T-helper 1 cell treated with Interleukin-12 subunit alpha and Interleukin-12 subunit beta and Interleukin-4 antibody, amounts not matched to agents 30 μg/mL and 1 μg/mL, for 36 hours (primary cell): ENCODE data around the gene KRTAP12-3.
"Not testable (repeated sequence)": the region's sequence is repeated elsewhere in the genome, so short reads cannot be mapped to it uniquely, and the experiment has no call there.

Source experiments
- H3K27ac Mint-ChIP-seq: one replicate; pipeline ENCODE4 v1.8.0; 2021; ENCODE audit warnings: mild to moderate bottlenecking, mixed read lengths
- H3K27me3 Mint-ChIP-seq: one replicate; pipeline ENCODE4 v1.8.0; 2021; ENCODE audit warnings: low read depth, mixed read lengths
- H3K36me3 Mint-ChIP-seq: one replicate; pipeline ENCODE4 v1.8.0; 2021; ENCODE audit warnings: low read depth, mixed read lengths
- H3K4me1 Mint-ChIP-seq: one replicate; pipeline ENCODE4 v1.8.0; 2021; ENCODE audit warnings: low read depth, mixed read lengths
- H3K4me3 Mint-ChIP-seq: one replicate; pipeline ENCODE4 v1.8.0; 2021; ENCODE audit warnings: mild to moderate bottlenecking, moderate library complexity, mixed read lengths
- H3K9me3 Mint-ChIP-seq: one replicate; pipeline ENCODE4 v1.8.0; 2021; ENCODE audit warnings: mixed read lengths

KRTAP12-3 gene

DNA sequence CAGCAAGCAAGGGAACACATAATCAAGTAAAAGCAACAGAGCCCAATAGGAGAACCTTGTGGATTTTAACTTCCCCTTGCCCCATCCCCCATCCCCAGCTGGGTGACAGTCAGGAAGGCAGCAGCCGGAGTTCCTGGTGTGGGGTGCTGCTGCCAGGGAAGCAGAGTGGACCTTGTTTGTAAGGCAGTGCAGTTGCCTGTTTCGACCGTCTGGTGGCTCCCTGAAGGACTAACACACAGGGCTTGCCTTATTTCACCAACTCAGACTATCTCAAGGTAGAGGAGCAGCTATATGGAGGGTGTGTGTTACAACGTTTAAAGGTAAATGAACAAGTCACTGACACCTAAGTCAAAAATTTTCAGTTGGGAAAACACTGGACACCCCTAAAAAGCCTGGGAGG, 39.2 kb upstream of the KRTAP12-3 start:
- H3K4me1 Mint-ChIP-seq = peaks cover 28% of the 10 kb centered on the region
- H3K27ac Mint-ChIP-seq = peak overlapping the region; percentile 87
- peaks cover 31% of the 10 kb centered on the region for H3K36me3 Mint-ChIP-seq
- H3K4me3 Mint-ChIP-seq = no peak overlapping the region
- H3K9me3 Mint-ChIP-seq = peaks cover 44% of the 10 kb centered on the region
- peaks cover 11% of the 10 kb centered on the region for H3K27me3 Mint-ChIP-seq

DNA sequence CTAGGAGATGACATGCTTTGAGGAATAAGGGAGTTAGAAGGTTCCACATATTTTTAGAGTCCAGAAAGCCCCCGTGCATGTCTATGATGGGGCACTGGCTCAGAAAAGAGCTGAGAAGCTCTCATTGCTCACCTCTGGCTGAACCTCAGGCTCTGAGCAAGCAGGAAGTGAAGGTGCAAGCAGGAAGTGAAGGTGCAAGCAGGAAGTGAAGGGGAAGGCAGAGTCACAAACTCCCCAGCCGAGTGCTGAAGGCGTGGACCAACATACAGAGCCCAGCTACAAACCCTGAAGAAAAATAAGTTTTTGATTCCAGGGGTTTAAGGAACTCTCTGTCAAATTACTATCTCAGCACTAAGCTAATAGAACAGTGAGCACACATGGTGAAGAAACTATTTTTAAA, 38.8 kb upstream of the KRTAP12-3 start:
- peaks cover 48% of the 10 kb centered on the region for H3K9me3 Mint-ChIP-seq
- H3K4me1 Mint-ChIP-seq = peaks cover 28% of the 10 kb centered on the region
- peaks cover 33% of the 10 kb centered on the region for H3K36me3 Mint-ChIP-seq
- peak overlapping the region; percentile 87 for H3K27ac Mint-ChIP-seq
- H3K27me3 Mint-ChIP-seq = peaks cover 13% of the 10 kb centered on the region
- peak overlapping the region; percentile 57 for H3K4me3 Mint-ChIP-seq

DNA sequence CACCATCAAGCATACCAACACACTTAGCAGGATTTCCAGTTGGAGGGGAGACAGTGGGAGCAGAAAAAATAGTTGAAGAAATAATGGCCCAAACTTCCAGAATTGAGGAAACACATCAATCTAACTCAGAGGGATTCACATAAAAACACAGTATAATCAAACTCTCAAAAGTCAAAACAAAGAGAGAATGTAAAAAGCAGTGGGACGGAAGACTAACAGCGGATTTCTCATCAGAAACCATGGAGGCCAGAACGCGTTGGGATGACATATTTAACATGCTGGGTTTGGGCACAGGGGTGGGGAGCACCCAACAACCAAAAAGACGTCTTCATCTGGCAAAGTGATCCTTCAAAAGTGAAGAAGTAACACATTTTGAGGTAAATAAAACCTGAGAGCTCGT, 37.8 kb upstream of the KRTAP12-3 start:
- Mint-ChIP-seq H3K36me3 (peaks cover 37% of the 10 kb centered on the region), H3K27me3 (peaks cover 20% of the 10 kb centered on the region), H3K4me3 (peak overlapping the region; percentile 21), H3K4me1 (peaks cover 26% of the 10 kb centered on the region), H3K9me3 (peaks cover 58% of the 10 kb centered on the region), H3K27ac (no peak overlapping the region)

DNA sequence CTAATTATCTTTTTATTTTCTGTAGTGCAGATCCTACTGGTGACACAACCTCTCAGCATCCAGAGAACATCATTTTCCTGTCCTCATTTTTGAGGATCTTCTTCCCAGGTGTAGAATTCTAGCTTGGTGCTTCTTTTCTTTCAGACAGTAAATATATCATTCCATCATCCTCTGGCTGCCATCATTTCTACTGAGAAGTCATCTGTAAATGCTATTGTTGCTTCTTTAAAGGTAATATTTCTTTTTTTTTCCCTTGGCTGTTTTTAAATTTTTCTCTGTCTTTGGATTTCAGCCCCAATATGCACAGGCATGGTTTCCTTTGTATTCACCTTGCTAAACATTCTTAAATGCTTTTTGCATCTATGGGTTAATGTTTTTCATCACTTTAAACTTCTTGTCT, 34.2 kb upstream of the KRTAP12-3 start:
- H3K27ac Mint-ChIP-seq = no peak overlapping the region
- H3K9me3 Mint-ChIP-seq = peaks cover 57% of the 10 kb centered on the region
- peaks cover 17% of the 10 kb centered on the region for H3K4me1 Mint-ChIP-seq
- peaks cover 36% of the 10 kb centered on the region for H3K36me3 Mint-ChIP-seq
- no peak overlapping the region for H3K4me3 Mint-ChIP-seq
- peaks cover 20% of the 10 kb centered on the region for H3K27me3 Mint-ChIP-seq

DNA sequence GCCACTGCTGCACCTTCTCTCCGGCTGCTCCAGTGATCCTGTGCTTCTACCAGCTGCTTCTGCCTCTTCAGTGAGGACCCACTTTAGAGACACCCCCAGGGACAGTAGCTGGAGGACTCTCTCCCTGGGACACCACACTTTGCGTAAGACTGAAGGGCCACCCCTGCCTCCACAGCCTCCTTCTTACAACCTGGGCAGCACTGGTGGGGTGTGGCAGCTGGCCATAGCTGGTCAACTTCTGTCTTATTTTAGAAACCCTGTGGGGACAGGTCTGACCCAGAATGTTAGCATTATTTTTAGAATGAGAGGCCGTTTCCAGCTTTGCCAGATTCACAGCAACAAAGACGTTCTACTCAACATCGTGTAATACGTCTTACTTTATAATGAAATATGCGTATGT, 32.0 kb upstream of the KRTAP12-3 start:
- no peak overlapping the region for H3K27ac Mint-ChIP-seq
- peaks cover 48% of the 10 kb centered on the region for H3K9me3 Mint-ChIP-seq
- H3K27me3 Mint-ChIP-seq = peaks cover 28% of the 10 kb centered on the region
- H3K36me3 Mint-ChIP-seq = peaks cover 24% of the 10 kb centered on the region
- peaks cover 7% of the 10 kb centered on the region for H3K4me1 Mint-ChIP-seq
- no peak overlapping the region for H3K4me3 Mint-ChIP-seq

DNA sequence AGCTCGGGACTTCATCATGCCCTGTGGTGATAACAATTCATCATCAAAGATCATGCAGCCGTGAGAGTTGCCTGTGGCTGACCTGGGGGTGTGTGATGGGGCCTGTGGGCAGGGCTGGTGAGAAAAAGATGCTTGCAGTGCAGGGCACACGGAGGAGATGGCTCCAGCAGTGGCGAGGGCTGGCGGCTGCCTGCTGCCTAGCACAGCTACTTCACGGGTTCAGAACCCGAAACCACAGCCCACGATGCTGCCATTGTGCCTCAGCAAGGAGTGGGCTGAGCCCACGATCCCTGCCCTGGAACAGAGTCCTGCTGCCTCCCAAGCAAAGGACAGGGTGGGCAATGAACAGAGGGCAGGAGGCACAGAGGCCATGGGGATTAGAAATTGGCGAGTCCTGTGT, 31.5 kb upstream of the KRTAP12-3 start:
- Mint-ChIP-seq H3K9me3 (peaks cover 51% of the 10 kb centered on the region), H3K27ac (no peak overlapping the region), H3K4me1 (peaks cover 6% of the 10 kb centered on the region), H3K4me3 (no peak overlapping the region), H3K36me3 (peaks cover 25% of the 10 kb centered on the region), H3K27me3 (peaks cover 26% of the 10 kb centered on the region)

DNA sequence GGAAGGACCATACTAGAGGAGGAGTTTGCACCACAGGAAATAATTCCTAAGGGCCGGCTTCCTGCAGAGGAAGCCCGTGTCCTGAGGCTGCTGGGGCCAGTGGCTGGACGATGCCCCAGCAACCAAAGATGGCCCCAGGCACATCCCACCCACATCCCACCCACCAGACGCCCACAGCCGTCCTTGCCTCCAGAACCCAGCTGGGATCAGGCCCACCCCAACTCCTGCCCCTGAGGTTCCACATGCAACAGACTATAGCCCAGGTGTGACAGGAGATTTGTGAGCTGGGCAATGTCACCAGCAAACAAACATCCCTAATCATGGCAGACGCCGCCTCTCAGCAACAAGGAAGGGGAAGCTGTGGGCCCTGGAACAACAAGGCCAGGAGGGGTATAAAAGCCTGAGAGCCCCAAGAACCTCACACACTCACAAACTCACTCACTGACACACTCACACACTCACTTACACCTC, 31.0 kb upstream of the KRTAP12-3 start, which contains the start of gene KRTAP10-9:
Gene KRTAP10-9, plus strand, starts transcription at position 421 of the 471 bp plus-strand sequence. CDS start 79 bp downstream, outside the sequence.
- no peak within 1 kb of the TSS for H3K27ac Mint-ChIP-seq
- no peak within 1 kb of the TSS for H3K4me3 Mint-ChIP-seq
- H3K4me1 Mint-ChIP-seq = peaks cover 6% of the 10 kb centered on the region
- H3K27me3 Mint-ChIP-seq = peaks cover 29% of the 10 kb centered on the region
- peaks cover 28% of the 10 kb centered on the region for H3K36me3 Mint-ChIP-seq
- peaks cover 55% of the 10 kb centered on the region for H3K9me3 Mint-ChIP-seq

DNA sequence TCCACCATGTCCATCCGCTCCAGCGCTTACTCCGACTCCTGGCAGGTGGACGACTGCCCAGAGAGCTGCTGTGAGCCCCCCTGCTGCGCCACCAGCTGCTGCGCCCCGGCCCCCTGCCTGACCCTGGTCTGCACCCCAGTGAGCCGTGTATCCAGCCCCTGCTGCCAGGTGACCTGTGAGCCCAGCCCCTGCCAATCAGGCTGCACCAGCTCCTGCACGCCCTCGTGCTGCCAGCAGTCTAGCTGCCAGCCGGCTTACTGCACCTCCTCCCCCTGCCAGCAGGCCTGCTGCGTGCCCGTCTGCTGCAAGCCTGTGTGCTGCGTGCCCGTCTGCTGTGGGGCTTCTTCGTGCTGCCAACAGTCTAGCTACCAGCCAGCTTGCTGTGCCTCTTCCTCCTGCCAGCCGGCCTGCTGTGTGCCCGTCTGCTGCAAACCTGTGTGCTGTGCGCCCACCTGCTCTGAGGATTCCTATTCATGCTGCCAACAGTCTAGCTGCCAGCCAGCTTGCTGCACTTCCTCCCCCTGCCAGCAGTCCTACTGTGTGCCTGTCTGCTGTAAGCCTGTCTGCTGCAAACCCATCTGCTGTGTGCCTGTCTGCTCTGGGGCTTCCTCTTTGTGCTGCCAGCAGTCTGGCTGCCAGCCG, 30.4 kb upstream of the KRTAP12-3 start:
- Mint-ChIP-seq H3K36me3 (peaks cover 27% of the 10 kb centered on the region), H3K27me3 (peaks cover 34% of the 10 kb centered on the region), H3K9me3 (peaks cover 55% of the 10 kb centered on the region)
- H3K27ac Mint-ChIP-seq, H3K4me1 Mint-ChIP-seq, H3K4me3 Mint-ChIP-seq: not testable (repeated sequence)

DNA sequence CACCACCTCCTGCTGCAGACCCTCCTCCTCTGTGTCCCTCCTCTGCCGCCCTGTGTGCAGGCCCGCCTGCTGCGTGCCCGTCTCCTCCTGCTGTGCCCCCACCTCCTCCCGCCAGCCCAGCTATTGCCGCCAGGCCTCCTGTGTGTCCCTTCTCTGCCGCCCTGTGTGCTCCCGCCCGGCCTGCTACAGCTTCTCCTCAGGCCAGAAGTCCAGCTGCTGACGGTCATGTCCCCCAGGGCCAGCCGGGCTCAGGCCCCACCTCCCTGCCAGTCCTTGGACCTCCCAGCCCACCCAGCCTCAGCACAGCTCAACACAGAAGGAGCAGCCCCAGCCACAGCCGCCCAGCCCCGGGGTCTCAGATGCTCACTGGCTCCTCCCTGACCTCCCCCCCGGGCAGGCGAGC, 29.9 kb upstream of the KRTAP12-3 start:
- H3K27ac Mint-ChIP-seq = not testable (repeated sequence)
- peaks cover 27% of the 10 kb centered on the region for H3K36me3 Mint-ChIP-seq

DNA sequence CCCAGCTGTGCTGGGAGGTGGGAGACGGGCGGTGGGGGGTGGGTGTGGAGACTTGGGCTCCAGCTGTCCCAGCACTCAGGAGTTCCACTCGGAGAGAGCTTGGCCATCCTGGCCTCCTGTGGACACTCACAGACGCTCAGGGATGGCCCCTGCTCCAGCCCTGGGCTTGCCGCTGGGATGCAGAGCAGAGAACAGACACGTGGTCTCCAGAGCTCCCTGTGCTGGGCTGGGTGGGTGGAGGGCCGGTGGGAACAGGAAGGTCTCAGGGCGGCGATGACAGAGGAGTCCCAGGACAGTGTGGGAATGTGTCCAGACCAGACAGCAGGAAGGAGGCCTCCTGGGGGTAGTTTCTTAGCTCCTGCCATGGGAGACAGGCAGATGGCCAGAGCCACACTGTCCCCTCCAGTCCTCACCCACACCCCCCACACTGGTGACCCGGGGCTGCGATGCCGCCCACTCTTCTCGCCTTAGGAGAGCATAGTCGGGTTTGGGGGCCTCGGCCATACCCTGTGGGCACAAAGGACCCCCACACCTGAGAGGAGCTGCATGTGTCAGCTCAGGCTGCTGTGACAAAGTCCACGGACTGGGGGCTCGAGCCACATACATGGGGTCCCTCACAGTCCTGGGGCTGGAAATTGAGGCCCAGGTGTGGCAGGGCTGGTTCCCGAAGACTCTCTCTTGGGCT, 28.9 kb upstream of the KRTAP12-3 start:
- Mint-ChIP-seq H3K27ac (no peak overlapping the region), H3K27me3 (peaks cover 34% of the 10 kb centered on the region), H3K9me3 (peaks cover 51% of the 10 kb centered on the region), H3K4me1 (peaks cover 6% of the 10 kb centered on the region), H3K4me3 (no peak overlapping the region), H3K36me3 (peaks cover 25% of the 10 kb centered on the region)

More for the DNA sequence above, 29.9 kb upstream of the KRTAP12-3 start:
- Mint-ChIP-seq H3K9me3 (peaks cover 54% of the 10 kb centered on the region), H3K27me3 (peaks cover 29% of the 10 kb centered on the region)
- not testable (repeated sequence) for H3K4me3 Mint-ChIP-seq, H3K4me1 Mint-ChIP-seq

DNA sequence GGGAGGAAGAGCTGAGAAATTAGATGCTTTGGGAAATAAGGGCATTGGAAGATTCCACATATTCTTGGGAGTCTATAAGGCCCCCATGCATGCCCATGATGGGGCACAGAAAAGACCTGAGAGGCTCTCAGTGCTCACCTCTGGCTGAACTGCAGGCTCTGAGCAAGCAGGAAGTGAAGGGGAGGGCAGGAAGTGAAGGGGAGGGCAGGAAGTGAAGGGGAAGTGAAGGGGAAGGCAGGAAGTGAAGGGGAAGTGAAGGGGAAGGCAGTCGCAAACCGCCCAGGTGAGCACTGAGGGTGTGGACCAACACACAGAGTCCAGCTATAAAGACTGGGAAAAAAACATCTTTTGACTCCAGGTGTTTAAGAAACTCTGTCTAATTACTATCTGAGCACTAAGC, 27.3 kb upstream of the KRTAP12-3 start:
- Mint-ChIP-seq H3K36me3 (peaks cover 21% of the 10 kb centered on the region), H3K4me3 (no peak overlapping the region), H3K9me3 (peaks cover 45% of the 10 kb centered on the region), H3K27me3 (peaks cover 39% of the 10 kb centered on the region), H3K27ac (no peak overlapping the region), H3K4me1 (peaks cover 6% of the 10 kb centered on the region)

DNA sequence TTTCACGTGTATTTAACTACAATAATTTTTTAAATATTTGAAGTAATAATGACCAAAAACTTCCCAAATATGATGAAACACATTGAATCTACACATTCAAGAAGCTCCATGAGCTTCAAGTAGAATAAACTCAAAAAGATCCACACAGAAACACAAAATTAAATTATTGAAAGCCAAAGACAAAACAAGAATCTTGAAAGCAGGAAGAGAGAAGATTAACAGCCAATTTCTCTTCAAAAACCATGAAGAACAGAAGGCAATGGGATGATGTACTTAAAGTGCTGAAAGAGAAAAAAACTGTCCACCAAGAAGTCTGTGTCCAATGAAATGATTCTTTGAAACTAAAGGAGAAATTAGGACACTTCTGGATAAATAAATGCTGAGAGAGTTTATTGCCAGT, 25.7 kb upstream of the KRTAP12-3 start:
- Mint-ChIP-seq H3K9me3 (peaks cover 45% of the 10 kb centered on the region), H3K27me3 (peaks cover 46% of the 10 kb centered on the region), H3K27ac (no peak overlapping the region), H3K4me3 (no peak overlapping the region), H3K36me3 (peaks cover 21% of the 10 kb centered on the region), H3K4me1 (peaks cover 6% of the 10 kb centered on the region)

DNA sequence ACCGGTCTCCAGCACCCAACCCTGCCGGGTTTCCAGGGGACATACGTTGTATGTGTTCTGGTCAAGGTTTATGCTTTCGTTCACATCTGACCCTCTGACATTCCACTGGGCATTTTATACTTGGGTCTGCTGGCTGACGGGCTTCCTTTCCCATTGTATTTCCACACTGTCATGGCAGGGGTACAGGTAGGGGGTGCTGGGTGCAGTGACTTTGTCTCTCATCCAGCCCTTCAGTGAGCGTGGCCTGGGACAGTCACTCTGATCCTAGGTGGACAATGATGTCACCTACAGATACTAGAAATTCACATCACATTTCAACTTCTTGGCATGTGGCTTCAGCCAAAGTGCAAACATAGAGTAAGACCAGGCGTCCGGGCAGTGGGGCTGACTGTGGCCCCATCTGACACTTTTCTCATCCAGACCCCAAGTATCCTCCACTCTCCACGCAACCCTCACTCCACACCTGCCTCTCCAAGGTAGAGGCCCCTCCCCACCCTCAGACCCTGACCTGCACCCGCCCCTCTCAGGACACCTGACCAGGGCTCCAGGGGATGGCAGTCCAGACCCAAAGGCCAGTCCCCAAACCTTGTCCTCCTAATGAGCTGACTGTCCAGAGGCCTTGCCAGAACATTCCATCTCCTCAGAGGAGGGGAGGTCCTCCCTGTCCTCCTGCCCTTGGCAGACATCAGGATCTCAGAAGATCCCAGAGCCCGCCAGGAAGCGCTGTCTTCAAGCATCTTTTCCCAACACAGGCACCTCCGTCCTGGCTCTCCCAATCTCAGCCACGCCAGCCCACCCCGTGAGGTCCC, 21.3 kb upstream of the KRTAP12-3 start:
- H3K4me1 Mint-ChIP-seq = no peaks in the 10 kb centered on the region
- H3K9me3 Mint-ChIP-seq = peaks cover 45% of the 10 kb centered on the region
- H3K36me3 Mint-ChIP-seq = peaks cover 17% of the 10 kb centered on the region

DNA sequence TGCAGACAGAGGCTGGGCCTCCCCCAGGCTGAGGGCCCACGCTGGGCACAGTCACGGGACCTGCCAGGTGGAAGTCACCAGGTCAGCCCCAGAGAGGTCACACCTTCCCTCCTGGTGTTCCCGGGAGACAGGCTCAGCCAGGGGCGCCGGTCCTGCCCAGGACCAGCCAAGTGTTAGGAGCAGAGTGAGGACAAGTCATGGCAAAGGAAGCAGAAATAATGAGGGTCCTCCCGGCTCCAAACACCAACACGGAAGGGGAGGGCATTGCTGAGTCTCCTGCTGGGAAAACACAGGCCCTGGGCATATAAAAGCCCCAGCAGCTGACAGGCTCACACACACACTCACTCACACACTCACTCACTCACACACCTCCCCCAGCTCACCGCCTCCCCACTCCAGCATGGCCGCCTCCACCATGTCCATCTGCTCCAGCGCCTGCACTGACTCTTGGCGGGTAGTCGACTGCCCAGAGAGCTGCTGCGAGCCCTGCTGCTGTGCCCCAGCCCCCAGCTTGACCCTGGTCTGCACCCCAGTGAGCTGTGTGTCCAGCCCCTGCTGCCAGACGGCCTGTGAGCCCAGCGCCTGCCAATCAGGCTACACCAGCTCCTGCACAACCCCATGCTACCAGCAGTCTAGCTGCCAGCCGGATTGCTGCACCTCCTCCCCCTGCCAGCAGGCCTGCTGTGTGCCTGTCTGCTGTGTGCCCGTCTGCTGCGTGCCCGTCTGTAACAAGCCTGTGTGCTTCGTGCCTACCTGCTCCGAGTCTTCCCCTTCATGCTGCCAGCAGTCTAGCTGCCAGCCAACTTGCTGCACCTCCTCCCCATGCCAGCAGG, 20.5 kb upstream of the KRTAP12-3 start, which contains the start of gene KRTAP10-10:
Gene KRTAP10-10, plus strand, starts transcription at position 339 of the 833 bp plus-strand sequence. Its CDS starts 62 bp downstream, at position 401.
- Mint-ChIP-seq H3K4me1 (no peaks in the 10 kb centered on the region), H3K4me3 (no peak within 1 kb of the TSS), H3K36me3 (peaks cover 14% of the 10 kb centered on the region), H3K27me3 (peaks cover 36% of the 10 kb centered on the region), H3K27ac (peak within 1 kb of the TSS; percentile 55), H3K9me3 (peaks cover 44% of the 10 kb centered on the region)

More for the DNA sequence above, 21.3 kb upstream of the KRTAP12-3 start:
- Mint-ChIP-seq H3K27me3 (peaks cover 41% of the 10 kb centered on the region), H3K4me3 (no peak overlapping the region), H3K27ac (no peak overlapping the region)
